Measurements from ENCODE around the gene TIRAP.

DNA sequence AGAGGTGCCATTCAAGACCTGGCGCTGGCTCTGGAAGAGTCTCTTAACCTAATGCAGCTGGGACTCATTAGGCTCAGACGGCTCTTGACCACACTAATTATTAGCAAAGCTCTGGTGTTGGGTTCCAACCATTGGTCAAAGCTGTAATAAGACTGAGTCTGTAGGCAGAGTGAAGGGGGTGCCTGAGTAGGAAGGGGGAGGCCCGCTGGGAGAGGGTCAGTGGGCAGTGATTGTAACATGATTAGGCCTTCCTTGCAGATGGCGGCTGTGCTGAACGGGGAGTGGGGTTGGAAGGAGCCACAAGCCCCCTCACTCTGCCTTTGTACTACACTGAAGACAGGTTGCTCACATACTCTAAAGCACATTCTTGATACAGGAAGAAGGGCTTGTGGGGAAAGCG is 19.4 kb upstream of the TIRAP start:
- TF ChIP-seq, protein P1, sequence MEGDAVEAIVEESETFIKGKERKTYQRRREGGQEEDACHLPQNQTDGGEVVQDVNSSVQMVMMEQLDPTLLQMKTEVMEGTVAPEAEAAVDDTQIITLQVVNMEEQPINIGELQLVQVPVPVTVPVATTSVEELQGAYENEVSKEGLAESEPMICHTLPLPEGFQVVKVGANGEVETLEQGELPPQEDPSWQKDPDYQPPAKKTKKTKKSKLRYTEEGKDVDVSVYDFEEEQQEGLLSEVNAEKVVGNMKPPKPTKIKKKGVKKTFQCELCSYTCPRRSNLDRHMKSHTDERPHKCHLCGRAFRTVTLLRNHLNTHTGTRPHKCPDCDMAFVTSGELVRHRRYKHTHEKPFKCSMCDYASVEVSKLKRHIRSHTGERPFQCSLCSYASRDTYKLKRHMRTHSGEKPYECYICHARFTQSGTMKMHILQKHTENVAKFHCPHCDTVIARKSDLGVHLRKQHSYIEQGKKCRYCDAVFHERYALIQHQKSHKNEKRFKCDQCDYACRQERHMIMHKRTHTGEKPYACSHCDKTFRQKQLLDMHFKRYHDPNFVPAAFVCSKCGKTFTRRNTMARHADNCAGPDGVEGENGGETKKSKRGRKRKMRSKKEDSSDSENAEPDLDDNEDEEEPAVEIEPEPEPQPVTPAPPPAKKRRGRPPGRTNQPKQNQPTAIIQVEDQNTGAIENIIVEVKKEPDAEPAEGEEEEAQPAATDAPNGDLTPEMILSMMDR (IDR thresholded peaks at IDR 0.05), result no peak
- no peak for TF ChIP-seq POLR2A (IDR thresholded peaks at IDR 0.05)

Data from gastroesophageal sphincter (tissue), 3 donors.